A673 (cell line): Measurements from ENCODE around the gene RABGEF1. TPM values are rescaled to one million over a fixed set of nuclear protein-coding genes. Genes with fewer than 3 reads are reported as not detected.
"Not testable (repeated sequence)": the region's sequence is repeated elsewhere in the genome, so short reads cannot be mapped to it uniquely, and the experiment has no call there.

Experiments used
- BruUV-seq: library from RNA; stranded (reverse); fragments of 400-500 nt; replicated peaks from 2 replicates; lab custom pipeline; 2021; lab: Mats Ljungman, UMichigan
- CTCF ChIA-PET: fragments of 300-600 bp; sonication (Branson Sonifier 250); formaldehyde crosslinking; loops from one replicate; lab custom pipeline; 2022; ENCODE audit warnings: antibody characterized with exemption; lab: Charles Lee
- POLR2A ChIA-PET: fragments of 300-600 bp; sonication (Branson Sonifier 250); formaldehyde crosslinking; loops from one replicate; lab custom pipeline; 2022; ENCODE audit warnings: antibody characterized with exemption; ENCODE audit not compliant: low non-redundant PET; lab: Charles Lee
- DNase-seq: peaks from one replicate; pipeline ENCODE4 v3.0.0-alpha.2; 2015; ENCODE audit warnings: low spot score
- H3K27ac ChIP-seq: fragments of 200-600 bp; sonication (generic); 2 replicates; pipeline ENCODE4 v1.5.1; 2016; ENCODE audit warnings: mixed run types, low read depth, mild to moderate bottlenecking, mixed read lengths, antibody characterized with exemption, low read length; ENCODE audit not compliant: poor library complexity, severe bottlenecking
- H3K27me3 ChIP-seq: fragments of 200-600 bp; sonication (generic); replicated peaks from 2 replicates; pipeline ENCODE4 v1.6.1; 2017; ENCODE audit warnings: mixed run types, low read depth, mild to moderate bottlenecking, mixed read lengths, antibody characterized with exemption, low read length; ENCODE audit not compliant: insufficient read depth, poor library complexity
- H3K36me3 ChIP-seq: fragments of 200-600 bp; sonication (generic); 2 replicates; pipeline ENCODE4 v1.6.1; 2016; ENCODE audit warnings: mixed run types, mild to moderate bottlenecking, mixed read lengths, antibody characterized with exemption, low read length; ENCODE audit not compliant: insufficient read depth, poor library complexity, severe bottlenecking
- H3K4me1 ChIP-seq: fragments of 200-600 bp; sonication (generic); 2 replicates; pipeline ENCODE4 v1.6.1; 2017; ENCODE audit warnings: mixed run types, mild to moderate bottlenecking, mixed read lengths, antibody characterized with exemption, low read length; ENCODE audit not compliant: insufficient read depth, poor library complexity, severe bottlenecking
- H3K4me3 ChIP-seq: fragments of 200-600 bp; sonication (generic); 2 replicates; pipeline ENCODE4 v1.5.1; 2016; ENCODE audit warnings: low read depth, mixed run types, mild to moderate bottlenecking, mixed read lengths, low read length; ENCODE audit not compliant: poor library complexity, severe bottlenecking
- H3K9me3 ChIP-seq: fragments of 200-600 bp; sonication (generic); 2 replicates; pipeline ENCODE4 v1.6.1; 2016; ENCODE audit warnings: mixed run types, low read depth, mild to moderate bottlenecking, mixed read lengths, antibody characterized with exemption, low read length; ENCODE audit not compliant: poor library complexity, severe bottlenecking
- EZH2 ChIP-seq: fragments of 200-600 bp; sonication (generic); IDR thresholded peaks from 2 replicates; pipeline ENCODE4 v1.6.1; 2017; ENCODE audit warnings: borderline replicate concordance, low read depth, mild to moderate bottlenecking, mixed read lengths, antibody characterized with exemption, low read length; ENCODE audit not compliant: poor library complexity, severe bottlenecking
- intact Hi-C: fragments of 100-400 bp; cut with micrococcal nuclease; formaldehyde crosslinking; loops from one replicate; pipeline ENCODE4 v1.10.0; 2022; ENCODE audit not compliant: unreplicated experiment
- total RNA-seq: library from RNA; stranded (reverse); gene quantifications from 2 replicates; pipeline ENCODE4 v1.2.3, GENCODE V29; 2021
- TF ChIP-seq, protein P1 (sequence below): fragments of 300-800, 200-600 bp; sonication (generic); conservative IDR thresholded peaks from 2 replicates; pipeline ENCODE4 v1.5.1; 2017; ENCODE audit warnings: low read depth, mild to moderate bottlenecking, antibody characterized with exemption, low read length, moderate library complexity, mixed read lengths

Gene RABGEF1
- total RNA-seq, 1 experiment from 2014 or later, result 20.0 TPM

DNA sequence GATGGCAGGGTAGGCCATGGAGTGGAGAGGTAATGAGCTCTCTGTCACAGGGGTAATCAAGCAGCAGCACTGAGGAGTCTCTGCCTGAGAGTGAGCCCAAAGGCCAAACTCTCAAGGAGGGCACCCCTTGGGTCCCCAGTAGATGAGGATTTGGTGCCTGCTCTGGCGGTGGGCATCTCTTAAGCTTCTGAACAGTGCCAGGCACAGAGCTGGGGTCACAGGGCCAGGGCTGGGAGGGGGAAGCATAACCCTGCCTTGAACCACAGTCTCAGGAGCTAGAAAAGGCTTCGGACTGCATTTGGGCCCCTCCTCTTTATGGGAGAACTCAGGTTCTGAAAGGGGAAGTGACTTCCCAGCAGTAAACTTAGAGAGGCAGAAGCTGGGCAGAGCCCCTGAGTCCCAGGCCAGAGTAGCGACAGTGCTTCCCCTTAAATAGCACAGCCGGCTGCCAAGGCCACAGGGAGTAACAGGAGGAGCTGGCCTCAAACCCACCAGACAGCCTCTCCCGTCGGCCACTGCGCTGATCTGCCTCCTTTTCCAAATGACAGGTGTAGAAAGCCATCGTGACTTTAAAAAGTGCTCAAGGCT, 76.8 kb downstream of the RABGEF1 start:
- H3K9me3 ChIP-seq, H3K4me1 ChIP-seq, intact Hi-C loops, CTCF ChIA-PET, BruUV-seq, DNase-seq, POLR2A ChIA-PET, H3K4me3 ChIP-seq, H3K36me3 ChIP-seq, H3K27me3 ChIP-seq, H3K27ac ChIP-seq: not testable (repeated sequence)

DNA sequence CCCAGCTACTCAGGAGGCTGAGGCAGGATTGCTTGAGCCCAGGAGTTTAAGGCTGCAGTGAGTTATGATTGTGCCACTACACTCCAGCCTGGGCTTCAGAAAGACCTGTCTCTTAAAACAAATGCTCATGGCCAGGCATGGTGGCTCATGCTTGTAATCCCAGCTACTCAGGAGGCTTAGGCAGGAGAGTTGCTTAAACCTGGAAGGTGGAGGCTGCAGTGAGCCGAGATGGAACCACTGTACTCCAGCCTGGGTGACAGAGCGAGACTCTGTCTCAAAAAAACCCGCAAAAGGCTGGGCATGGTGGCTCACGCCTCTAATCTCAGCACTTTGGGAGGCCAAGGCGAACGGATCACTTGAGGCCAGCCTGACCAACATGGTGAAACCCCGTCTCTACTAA, 77.4 kb downstream of the RABGEF1 start:
- H3K9me3 ChIP-seq, H3K27me3 ChIP-seq, BruUV-seq, POLR2A ChIA-PET, intact Hi-C loops, CTCF ChIA-PET, H3K4me1 ChIP-seq, H3K27ac ChIP-seq, H3K36me3 ChIP-seq, H3K4me3 ChIP-seq, DNase-seq: not testable (repeated sequence)

DNA sequence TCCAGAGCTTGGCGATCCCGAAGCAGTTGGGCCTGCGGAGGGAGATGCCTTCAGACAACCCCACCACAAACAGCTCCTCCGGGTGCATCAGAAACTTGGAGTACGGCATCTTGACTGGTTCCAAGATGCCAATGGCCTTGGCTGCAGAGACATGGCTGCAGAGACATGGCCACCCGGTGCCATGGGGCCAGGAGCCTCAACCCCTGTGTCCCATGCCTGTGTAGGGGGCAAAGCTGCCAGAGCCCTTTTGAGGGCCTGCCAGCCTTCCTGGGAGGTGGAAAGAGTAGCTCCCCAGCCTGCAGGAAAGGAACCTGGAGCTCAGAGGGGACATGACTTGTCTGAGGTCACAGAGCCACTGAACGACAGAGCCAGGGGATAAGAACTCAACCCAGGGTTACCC, 83.5 kb downstream of the RABGEF1 start:
- ChIA-PET POLR2A (no interaction called here), CTCF (no interaction called here)
- DNase-seq, result no peak
- BruUV-seq, result no TSS peak
- TF ChIP-seq EZH2, result no peak
- TF ChIP-seq, protein P1, sequence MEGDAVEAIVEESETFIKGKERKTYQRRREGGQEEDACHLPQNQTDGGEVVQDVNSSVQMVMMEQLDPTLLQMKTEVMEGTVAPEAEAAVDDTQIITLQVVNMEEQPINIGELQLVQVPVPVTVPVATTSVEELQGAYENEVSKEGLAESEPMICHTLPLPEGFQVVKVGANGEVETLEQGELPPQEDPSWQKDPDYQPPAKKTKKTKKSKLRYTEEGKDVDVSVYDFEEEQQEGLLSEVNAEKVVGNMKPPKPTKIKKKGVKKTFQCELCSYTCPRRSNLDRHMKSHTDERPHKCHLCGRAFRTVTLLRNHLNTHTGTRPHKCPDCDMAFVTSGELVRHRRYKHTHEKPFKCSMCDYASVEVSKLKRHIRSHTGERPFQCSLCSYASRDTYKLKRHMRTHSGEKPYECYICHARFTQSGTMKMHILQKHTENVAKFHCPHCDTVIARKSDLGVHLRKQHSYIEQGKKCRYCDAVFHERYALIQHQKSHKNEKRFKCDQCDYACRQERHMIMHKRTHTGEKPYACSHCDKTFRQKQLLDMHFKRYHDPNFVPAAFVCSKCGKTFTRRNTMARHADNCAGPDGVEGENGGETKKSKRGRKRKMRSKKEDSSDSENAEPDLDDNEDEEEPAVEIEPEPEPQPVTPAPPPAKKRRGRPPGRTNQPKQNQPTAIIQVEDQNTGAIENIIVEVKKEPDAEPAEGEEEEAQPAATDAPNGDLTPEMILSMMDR, result no peak
- no peak overlapping the region for H3K4me3 ChIP-seq
- intact Hi-C loops, result no loop called here
- H3K4me1 ChIP-seq, result no peaks in the 10 kb centered on the region
- no peaks in the 10 kb centered on the region for H3K36me3 ChIP-seq
- no peaks in the 10 kb centered on the region for H3K27me3 ChIP-seq
- H3K27ac ChIP-seq, result no peak overlapping the region
- H3K9me3 ChIP-seq, result no peaks in the 10 kb centered on the region

GRCh38 chr7:66825538-66825937, 85.0 kb downstream of the RABGEF1 start:
- POLR2A ChIA-PET, result not testable (repeated sequence)
- DNase-seq, result peak; percentile 46

More at GRCh38 chr7:66825538-66825937, 85.0 kb downstream of the RABGEF1 start:
- intact Hi-C loops, CTCF ChIA-PET, BruUV-seq, H3K27ac ChIP-seq, H3K4me3 ChIP-seq, H3K4me1 ChIP-seq, H3K9me3 ChIP-seq, H3K27me3 ChIP-seq, H3K36me3 ChIP-seq: not testable (repeated sequence)
- TF ChIP-seq, protein P1, result peak; percentile 40; the same call in 1 of the 2 replicates
